HFFc6 (cell line): ENCODE data around the gene S1PR3. TPM values are rescaled to one million over a fixed set of nuclear protein-coding genes. Genes with fewer than 3 reads are reported as not detected.

Experiments used
- DNase-seq: peaks from one replicate; pipeline ENCODE4 v3.0.0-alpha.2; 2018
- H3K27ac Mint-ChIP-seq: 2 replicates; pipeline ENCODE4 v1.8.0; 2020; ENCODE audit warnings: mild to moderate bottlenecking, mixed read lengths
- H3K27me3 Mint-ChIP-seq: 2 replicates; pipeline ENCODE4 v1.8.0; 2021; ENCODE audit warnings: mild to moderate bottlenecking, moderate library complexity, mixed read lengths; ENCODE audit not compliant: insufficient read depth
- H3K36me3 Mint-ChIP-seq: 2 replicates; pipeline ENCODE4 v1.8.0; 2021; ENCODE audit warnings: low read depth, mixed read lengths
- H3K4me1 Mint-ChIP-seq: 2 replicates; pipeline ENCODE4 v1.8.0; 2020; ENCODE audit warnings: low read depth, mixed read lengths
- H3K4me3 Mint-ChIP-seq: 2 replicates; pipeline ENCODE4 v1.8.0; 2020; ENCODE audit warnings: mild to moderate bottlenecking, moderate library complexity, mixed read lengths
- H3K9me3 Mint-ChIP-seq: 2 replicates; pipeline ENCODE4 v1.8.0; 2020; ENCODE audit warnings: mild to moderate bottlenecking, mixed read lengths
- CTCF ChIP-seq: fragments of 200-600 bp; sonication (generic); IDR thresholded peaks from 2 replicates; pipeline ENCODE4 v1.5.0; 2021; ENCODE audit warnings: antibody characterized with exemption, mild to moderate bottlenecking
- total RNA-seq, 6 experiments: library from RNA; stranded (reverse); fragmentation: NEBNext Ultra II Directional; extraction: Animal tissue kit (Norgen Biotek cat#: 25700); gene quantifications; 2 replicates in 1 of 6; 3 replicates in 5 of 6; pipeline ENCODE4 v1.2.3, GENCODE V29; 2021

The S1PR3 gene
- total RNA-seq, 6 experiments from 2014 or later = 15.1 to 27.7 (median 23.9) TPM

- Mint-ChIP-seq H3K4me3 (peak overlapping the region; percentile 49), H3K9me3 (no peaks in the 10 kb centered on the region), H3K4me1 (0 out of 2 replicates have a peak, but pooled peaks cover 6% of the 10 kb centered on the region), H3K36me3 (no peaks in the 10 kb centered on the region), H3K27ac (peak overlapping the region; percentile 62), H3K27me3 (peaks cover 6% of the 10 kb centered on the region)
- DNase-seq = peak; percentile 90
- TF ChIP-seq CTCF = no peak
Observed at GRCh38 chr9:89038382-89039103, 47.3 kb downstream of the S1PR3 start.

GRCh38 chr9:89039104-89039465, 47.8 kb downstream of the S1PR3 start:
- peak overlapping the region; percentile 49; the same call in 1 of the 2 replicates for H3K4me3 Mint-ChIP-seq
- H3K36me3 Mint-ChIP-seq = no peaks in the 10 kb centered on the region
- H3K4me1 Mint-ChIP-seq = 0 out of 2 replicates have a peak, but pooled peaks cover 6% of the 10 kb centered on the region
- peaks cover 10% of the 10 kb centered on the region for H3K27me3 Mint-ChIP-seq
- peak overlapping the region; percentile 62; the same call in 1 of the 2 replicates for H3K27ac Mint-ChIP-seq
- TF ChIP-seq CTCF = no peak
- no peak for DNase-seq
- H3K9me3 Mint-ChIP-seq = no peaks in the 10 kb centered on the region

- Mint-ChIP-seq H3K4me1 (0 out of 2 replicates have a peak, but pooled peaks cover 6% of the 10 kb centered on the region), H3K4me3 (no peak overlapping the region), H3K27me3 (peaks cover 6% of the 10 kb centered on the region), H3K36me3 (no peaks in the 10 kb centered on the region), H3K9me3 (no peaks in the 10 kb centered on the region), H3K27ac (no peak overlapping the region)
- no peak for TF ChIP-seq CTCF
- no peak for DNase-seq
Observed at GRCh38 chr9:89039664-89040063, 48.4 kb downstream of the S1PR3 start.

- Mint-ChIP-seq H3K36me3 (no peaks in the 10 kb centered on the region), H3K27me3 (peaks cover 5% of the 10 kb centered on the region), H3K27ac (no peak overlapping the region), H3K4me1 (peaks cover 8% of the 10 kb centered on the region; the same call in 1 of the 2 replicates), H3K4me3 (no peak overlapping the region), H3K9me3 (no peaks in the 10 kb centered on the region)
- no peak for DNase-seq
- no peak for TF ChIP-seq CTCF
Observed at GRCh38 chr9:89042984-89043383, 51.7 kb downstream of the S1PR3 start.

GRCh38 chr9:89044104-89044503, 52.8 kb downstream of the S1PR3 start:
- TF ChIP-seq CTCF = no peak
- Mint-ChIP-seq H3K4me1 (peaks cover 8% of the 10 kb centered on the region; the same call in 1 of the 2 replicates), H3K27me3 (peaks cover 5% of the 10 kb centered on the region; the same call in 1 of the 2 replicates), H3K27ac (no peak overlapping the region), H3K4me3 (no peak overlapping the region), H3K9me3 (no peaks in the 10 kb centered on the region), H3K36me3 (no peaks in the 10 kb centered on the region)
- no peak for DNase-seq
